ENCODE data around the gene ALK.

GRCh38 chr2:29192526-29192925, 728.9 kb downstream of the ALK start:
- no peak for TF ChIP-seq CTCF (IDR thresholded peaks at IDR 0.05)
- TF ChIP-seq POLR2A (IDR thresholded peaks at IDR 0.05) = no peak
